ENCODE measurements around the gene FOXC1.

Gene FOXC1

GRCh38 chr6:1609648-1610496, at the start of gene FOXC1:
TSS of gene FOXC1 (plus strand) at chr6:1609915. CDS start at chr6:1610446, 531 bp downstream.
- DNase-seq, result peak; percentile 88

GRCh38 chr6:1560281-1561058, 49.2 kb upstream of the FOXC1 start:
- no peak for DNase-seq

GRCh38 chr6:1561355-1561754, 48.4 kb upstream of the FOXC1 start:
- DNase-seq, result no peak

GRCh38 chr6:1562171-1562955, 47.4 kb upstream of the FOXC1 start:
- no peak for DNase-seq

- no peak for DNase-seq
Measured at GRCh38 chr6:1569377-1569776, 40.3 kb upstream of the FOXC1 start.

GRCh38 chr6:1570848-1571247, 38.9 kb upstream of the FOXC1 start:
- DNase-seq, result no peak

GRCh38 chr6:1572892-1573291, 36.8 kb upstream of the FOXC1 start:
- no peak for DNase-seq

GRCh38 chr6:1574083-1574761, 35.5 kb upstream of the FOXC1 start:
- DNase-seq, result no peak

GRCh38 chr6:1574890-1575209, 34.9 kb upstream of the FOXC1 start:
- no peak for DNase-seq

GRCh38 chr6:1575210-1576041, 34.3 kb upstream of the FOXC1 start:
- DNase-seq, result no peak

GRCh38 chr6:1576166-1576565, 33.5 kb upstream of the FOXC1 start:
- DNase-seq, result no peak

- DNase-seq, result no peak
Measured at GRCh38 chr6:1576711-1577110, 33.0 kb upstream of the FOXC1 start.

- no peak for DNase-seq
Measured at GRCh38 chr6:1577146-1577680, 32.5 kb upstream of the FOXC1 start.

- DNase-seq, result no peak
Measured at GRCh38 chr6:1577896-1578745, 31.6 kb upstream of the FOXC1 start.

GRCh38 chr6:1579096-1579495, 30.6 kb upstream of the FOXC1 start:
- DNase-seq, result no peak

GRCh38 chr6:1580109-1580508, 29.6 kb upstream of the FOXC1 start:
- DNase-seq, result no peak

- DNase-seq, result no peak
Measured at GRCh38 chr6:1580585-1580984, 29.1 kb upstream of the FOXC1 start.

GRCh38 chr6:1581120-1581991, 28.4 kb upstream of the FOXC1 start:
- no peak for DNase-seq

- no peak for DNase-seq
Measured at GRCh38 chr6:1584146-1584545, 25.6 kb upstream of the FOXC1 start.

Data from DMS53 (cell line).